NCI-H2227 (cell line): ENCODE data around the gene UBAP1.
A peak's percentile ranks its signal among the peaks of the same experiment; 100 is the strongest.
"Not testable (repeated sequence)": the region's sequence is repeated elsewhere in the genome, so short reads cannot be mapped to it uniquely, and the experiment has no call there.

Source experiments
- DNase-seq: peaks from one replicate; lab custom pipeline; 2025; ENCODE audit not compliant: unreplicated experiment; lab: John Stamatoyannopoulos, UW

Gene UBAP1

GRCh38 chr9:34220218-34220617 is 41.4 kb downstream of the UBAP1 start:
- no peak for DNase-seq

DNA sequence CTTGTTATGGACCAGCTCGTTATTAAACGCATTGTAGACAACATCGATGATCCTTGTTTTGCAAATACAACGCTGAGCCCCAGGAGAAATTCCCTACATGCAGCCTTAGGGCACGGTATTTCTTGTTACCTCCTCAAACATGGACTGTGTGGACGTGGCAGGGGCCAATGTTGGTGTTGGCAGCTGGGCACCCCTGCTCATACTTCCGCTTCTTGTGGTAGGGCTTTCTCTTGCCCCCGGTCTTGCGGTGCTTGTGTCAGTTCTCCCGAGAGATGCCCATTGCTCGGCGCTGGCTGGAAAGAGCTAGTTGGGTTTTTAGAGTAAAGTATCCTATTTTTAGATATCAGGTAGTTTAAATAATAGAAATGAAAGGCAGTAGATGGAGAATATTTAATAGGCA is 45.5 kb downstream of the UBAP1 start:
- no peak for DNase-seq

DNA sequence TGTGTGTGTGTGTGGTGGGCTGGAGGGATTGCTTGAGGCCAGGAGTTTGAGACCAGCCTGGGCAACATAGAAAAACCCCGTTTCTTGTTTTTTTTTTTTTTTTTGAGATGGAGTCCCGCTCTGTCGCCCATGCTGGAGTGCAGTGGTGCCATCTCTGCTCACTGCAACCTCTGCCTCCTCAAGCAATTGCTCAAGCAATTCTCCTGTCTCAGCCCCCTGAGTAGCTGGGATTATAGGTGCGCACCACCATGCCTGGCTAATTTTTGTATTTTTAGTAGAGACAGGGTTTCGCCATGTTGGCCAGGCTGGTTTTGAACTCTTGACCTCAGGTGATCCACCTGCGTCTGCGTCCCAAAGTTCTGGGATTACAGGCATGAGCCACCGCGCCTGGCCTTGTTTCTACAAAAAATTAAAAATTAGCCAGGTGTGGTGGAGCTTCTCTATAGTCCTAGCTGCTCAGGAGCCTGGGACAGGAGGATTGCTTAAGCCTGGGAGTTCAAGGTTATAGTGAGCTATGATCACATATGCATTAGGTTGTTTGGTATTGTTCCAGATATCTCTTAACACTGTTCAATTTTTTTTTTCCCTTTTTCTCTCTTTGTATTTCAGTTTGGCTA is 47.4 kb downstream of the UBAP1 start:
- DNase-seq, result not testable (repeated sequence)

DNA sequence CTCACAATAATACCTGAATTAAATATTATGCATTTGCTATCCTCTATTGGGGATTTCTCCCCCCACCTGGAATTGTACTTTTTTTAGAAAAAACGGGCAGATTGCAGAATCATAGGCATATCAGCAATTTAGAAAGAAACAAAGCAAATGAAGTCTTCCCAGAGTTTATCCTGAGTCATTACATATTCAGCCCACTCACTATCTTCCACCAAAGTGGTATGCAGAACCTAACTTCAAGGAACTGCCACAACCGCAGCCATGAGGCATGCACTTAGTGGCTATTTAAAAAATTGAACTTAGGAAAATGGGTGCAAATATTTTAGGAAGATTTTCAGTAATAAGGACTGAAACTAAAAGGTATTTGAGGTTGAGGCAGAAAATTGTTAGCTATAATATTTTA is 48.6 kb downstream of the UBAP1 start:
- DNase-seq, result no peak

- DNase-seq, result no peak
Observed at GRCh38 chr9:34230556-34230955, 51.7 kb downstream of the UBAP1 start.

DNA sequence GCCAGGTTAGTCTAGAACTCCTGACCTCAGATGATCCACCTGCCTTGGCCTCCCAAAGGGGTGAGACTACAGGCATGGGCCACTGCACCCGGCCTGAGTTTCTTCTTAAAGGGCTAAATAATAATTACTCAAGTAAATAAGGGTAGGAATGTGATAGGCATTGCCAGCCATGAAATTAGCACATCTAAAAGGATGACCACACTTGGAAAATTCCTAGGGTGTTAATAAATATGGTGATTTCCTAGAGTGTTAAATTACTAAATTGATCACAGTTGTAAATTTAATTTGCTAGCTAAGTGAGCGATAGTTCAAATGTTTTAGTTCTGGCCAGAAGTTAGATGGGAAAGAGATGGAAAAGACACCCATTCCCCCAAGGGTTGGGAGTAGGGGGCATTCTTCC is 53.4 kb downstream of the UBAP1 start:
- no peak for DNase-seq

GRCh38 chr9:34233672-34234071 is 54.8 kb downstream of the UBAP1 start:
- DNase-seq, result no peak

DNA sequence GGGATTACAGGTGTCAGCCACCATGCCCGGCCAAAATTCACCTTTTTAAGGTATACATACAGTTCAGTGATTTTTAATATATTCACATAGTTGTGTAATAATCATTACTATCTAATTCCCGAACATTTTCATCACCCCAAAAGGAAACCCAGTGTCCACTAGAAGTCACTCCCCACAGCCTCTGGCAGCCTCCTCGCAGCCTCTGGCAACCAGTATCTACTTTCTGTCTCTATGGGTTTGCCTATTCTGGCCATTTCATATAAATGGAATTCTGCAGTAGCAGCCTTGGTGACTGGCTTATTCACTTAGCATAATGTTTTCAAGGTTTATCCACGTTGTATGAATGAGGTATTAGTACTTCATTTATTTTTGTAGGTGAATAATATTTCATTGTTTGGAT is 59.0 kb downstream of the UBAP1 start:
- DNase-seq, result no peak

DNA sequence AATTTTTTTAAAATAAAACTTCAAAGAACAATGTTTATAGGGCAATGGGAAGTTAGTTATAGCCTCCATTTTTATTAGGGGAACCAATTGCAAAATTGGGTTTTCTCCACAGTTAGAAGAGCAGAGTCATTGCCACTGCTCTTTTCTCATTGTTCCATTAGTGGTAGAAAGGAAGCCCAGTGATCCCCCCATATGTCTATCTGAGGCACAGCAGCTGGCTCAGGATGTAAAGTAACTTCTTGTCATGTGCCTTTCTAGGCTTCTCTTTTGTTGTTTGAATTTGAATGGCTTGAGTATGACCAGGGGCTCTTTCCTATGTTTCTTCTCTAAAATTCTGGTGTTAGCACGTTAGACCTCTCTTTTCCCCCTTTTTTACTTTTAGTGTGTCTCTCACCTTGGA is 61.2 kb downstream of the UBAP1 start:
- DNase-seq, result no peak

DNA sequence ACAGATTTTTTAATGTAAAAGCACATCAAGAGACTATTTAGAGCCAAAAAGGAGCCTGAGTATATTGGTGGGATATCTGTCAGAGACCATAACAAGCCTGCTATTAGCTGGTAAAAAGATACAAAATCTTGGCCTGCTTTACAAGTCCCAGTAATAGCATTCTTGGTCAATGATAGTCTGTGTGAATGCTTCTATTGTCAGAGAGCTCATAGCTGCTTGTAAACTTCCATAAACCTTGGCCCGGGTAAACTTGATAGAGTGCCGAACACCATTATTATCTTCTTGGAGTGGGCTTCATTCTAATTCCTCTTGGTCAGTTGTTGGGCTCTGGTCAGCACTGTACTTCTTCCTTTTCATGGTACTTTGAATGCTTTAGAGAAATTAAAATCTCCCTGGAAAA is 64.0 kb downstream of the UBAP1 start:
- no peak for DNase-seq

DNA sequence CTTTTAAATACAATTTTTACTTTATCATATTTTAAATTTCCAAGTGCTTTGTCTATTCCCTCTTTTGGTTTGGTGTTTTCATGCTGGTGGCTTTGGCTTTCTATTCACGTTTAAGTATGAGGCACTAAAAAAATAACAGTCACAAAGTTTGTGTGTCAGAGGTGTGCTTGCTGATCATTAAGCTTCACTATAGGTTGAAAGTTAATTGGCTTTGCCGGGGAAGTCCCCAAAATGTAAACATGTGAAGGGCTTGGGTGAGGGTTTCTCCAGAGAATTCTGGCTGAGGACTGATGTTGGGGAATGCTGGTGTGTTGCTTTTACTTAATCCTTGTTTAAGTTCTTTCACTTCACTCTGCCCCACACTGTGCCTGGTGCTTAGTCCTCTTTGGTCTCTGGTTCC is 66.4 kb downstream of the UBAP1 start:
- not testable (repeated sequence) for DNase-seq

DNA sequence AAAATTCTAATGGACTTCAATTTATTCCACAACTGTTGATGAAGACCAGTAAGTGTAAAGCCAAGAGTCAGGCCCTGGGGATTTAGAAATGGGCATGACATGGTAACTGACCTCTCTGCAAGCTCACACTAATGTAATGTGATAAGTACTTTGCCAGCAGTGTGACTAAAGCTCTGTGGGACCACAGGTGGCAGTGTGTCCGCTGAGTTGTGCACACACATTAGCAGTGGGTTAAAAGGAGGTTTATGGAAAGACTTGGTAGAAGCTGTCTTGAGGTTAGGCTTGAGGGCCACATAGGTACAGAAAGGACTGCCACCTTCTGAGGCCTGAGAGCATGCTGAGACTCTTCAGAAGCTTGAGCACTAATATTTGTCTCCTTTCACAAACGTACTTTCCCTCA is 67.6 kb downstream of the UBAP1 start:
- no peak for DNase-seq

GRCh38 chr9:34247782-34248181 is 68.9 kb downstream of the UBAP1 start:
- not testable (repeated sequence) for DNase-seq

- no peak for DNase-seq
Observed at GRCh38 chr9:34249274-34249673, 70.4 kb downstream of the UBAP1 start.

- DNase-seq, result no peak
Observed at GRCh38 chr9:34250721-34251120, 71.9 kb downstream of the UBAP1 start.

DNA sequence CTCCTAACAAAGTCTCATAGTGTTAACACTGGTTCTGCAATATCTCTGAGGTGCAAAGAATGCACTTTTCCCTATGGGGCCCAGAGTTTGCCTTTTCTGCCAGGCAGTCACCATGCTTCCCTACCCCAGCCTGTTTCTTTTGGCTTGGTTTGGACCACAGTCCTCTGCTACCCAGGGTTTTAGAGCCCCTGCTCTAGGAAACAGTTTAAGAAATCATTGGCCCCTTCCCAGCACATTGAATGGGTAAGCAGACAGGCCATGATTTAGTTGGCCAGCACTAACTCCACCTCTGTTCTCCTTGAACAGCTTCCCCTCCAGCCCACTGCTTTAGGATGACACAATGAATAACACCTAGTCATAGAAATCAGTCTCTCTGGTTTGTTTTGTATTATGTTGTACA is 73.2 kb downstream of the UBAP1 start:
- DNase-seq, result no peak

DNA sequence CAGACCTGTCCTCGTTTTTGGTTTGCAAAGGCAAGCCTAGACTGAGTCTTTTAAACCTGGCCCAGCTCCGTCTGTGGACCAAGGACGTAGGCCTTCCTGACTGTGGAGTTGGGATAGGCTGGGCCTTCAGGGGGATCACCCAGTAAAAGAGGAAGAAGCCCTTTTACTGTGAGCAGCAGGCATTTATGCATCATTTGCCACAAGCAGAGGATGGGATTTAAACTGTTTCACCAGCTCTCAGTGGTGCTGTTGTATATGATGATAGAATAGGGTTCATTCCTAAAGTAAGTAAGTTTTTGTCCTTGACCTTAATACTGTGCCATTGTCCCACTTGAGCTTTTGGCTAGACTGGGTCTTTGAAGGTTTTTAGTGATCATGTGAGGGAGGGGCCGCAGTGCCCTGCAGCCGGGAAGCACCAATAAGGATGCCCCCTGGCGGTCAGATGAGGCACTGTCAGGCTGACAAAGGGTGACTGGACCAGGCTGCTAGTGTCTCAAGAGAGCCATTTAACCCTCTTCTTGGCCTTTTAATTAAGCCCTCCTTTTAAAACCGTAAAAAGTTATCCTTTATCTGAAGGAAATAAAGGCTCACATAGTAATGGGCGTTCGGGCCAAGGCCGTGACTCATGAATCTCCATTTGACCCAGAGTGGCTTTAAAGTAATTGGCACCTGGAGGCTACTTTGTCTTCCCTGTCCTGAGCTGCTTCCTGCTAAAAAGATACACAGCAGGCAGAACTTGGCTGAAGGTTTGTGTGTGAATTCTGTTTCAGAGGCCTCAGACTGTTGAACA is 74.0 kb downstream of the UBAP1 start:
- peak; percentile 18 for DNase-seq

- no peak for DNase-seq
Observed at GRCh38 chr9:34253460-34253837, 74.6 kb downstream of the UBAP1 start.

- no peak for DNase-seq
Observed at GRCh38 chr9:34254141-34254913, 75.5 kb downstream of the UBAP1 start.

DNA sequence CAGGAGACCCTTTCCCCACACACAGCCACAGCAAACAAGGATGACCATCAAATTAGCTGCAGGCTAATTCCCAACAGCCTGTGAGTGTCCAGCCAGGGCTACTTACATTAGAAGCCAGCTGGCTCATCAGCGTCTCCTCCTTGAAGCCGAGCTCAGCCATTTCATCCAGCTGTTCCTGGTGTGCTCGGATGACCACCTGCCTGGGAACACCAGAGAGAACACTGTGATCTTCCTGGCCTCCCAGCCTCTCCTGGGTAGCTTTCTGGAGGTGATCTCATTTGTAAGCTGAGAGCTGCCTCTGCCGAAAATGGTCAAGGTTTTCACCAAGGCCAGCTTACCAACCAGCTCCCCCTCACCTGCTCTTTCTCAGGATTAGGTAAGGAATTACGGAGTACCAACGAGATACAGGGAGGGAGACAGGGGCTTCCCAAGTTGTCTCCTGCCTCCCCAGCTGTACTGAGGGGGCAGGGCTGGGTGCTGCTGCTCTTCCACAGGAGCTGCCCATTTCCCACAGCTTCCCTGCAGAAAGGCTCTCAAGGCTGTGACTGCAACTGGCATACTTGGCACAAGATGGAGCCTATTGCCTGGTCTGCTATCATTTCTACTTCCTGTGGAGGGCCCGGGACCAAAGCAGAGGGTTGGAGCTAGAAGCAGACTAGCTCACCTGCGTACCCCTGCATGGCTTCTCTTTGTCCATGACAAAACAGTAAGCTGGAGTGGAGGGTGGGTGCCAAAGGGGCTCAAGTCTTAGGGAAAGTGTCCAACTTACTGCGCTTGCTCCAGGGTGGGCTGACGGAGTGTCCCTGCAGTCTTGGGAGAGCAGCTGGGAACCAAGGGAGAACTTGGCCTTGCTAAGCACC is 76.4 kb downstream of the UBAP1 start:
- DNase-seq, result no peak

DNA sequence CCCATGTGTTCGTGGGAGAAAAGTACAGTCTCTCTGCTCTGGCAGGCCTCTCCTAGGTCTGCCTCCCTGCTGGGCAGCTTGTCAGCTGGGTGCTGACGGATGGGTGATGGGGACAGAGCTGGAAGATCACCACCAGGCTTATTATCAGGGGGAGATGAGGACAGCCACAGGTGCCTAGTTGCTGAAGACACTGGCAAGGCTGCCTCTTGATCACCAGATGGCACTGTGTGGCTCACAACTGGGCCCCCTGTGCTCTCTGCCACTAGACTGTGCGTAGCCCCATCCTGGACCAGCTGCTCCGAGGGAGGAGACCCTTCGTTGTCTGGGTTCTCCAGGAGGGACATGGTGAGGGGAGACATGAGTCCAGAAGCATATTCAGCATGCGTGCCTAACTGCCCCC is 77.3 kb downstream of the UBAP1 start:
- no peak for DNase-seq
